ENCODE results near the gene COL25A1. TPM values are rescaled to one million over a fixed set of nuclear protein-coding genes. Genes with fewer than 3 reads are reported as not detected.

COL25A1 gene
- total RNA-seq, 1 experiment from 2014 or later = not detected

DNA sequence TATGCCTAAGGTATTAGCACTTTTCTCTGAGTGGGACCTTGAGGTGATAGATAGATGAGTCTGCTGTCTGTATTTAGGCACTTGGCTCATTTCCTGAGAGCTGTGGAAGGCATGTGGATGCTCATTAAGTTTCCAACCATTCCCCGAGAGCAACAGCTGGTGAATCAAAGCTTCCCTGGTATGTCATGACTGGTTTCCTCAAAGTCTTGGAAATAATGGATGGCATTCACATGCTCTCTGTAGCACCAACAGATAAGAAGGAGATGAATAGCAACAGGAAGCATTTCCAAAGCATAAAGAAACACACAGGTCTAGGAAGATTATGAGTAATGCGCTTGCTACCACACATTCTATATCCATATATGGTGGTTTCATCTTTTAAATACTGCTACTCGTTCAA, 421.3 kb downstream of the COL25A1 start:
- Histone ChIP-seq H2AFZ (ENCODE audit: low read depth, low read length, poor library complexity, severe bottlenecking) (no peak overlapping the region), H3K9me2 (ENCODE audit: insufficient read depth) (no peaks in the 10 kb centered on the region), H3K4me1 (ENCODE audit: control insufficient read depth in 1 of 2, insufficient read depth in 2 of 2, low read length in 2 of 2) (no peaks in the 10 kb centered on the region), H3K4me3 (replicated peaks in 1 of 2; ENCODE audit: low read depth in 1 of 2, low read length in 2 of 2) (no peak overlapping the region), H3K79me2 (ENCODE audit: insufficient read depth, low read length) (no peaks in the 10 kb centered on the region), H3K36me3 (ENCODE audit: control insufficient read depth in 1 of 2, insufficient read depth in 2 of 2, low read length in 2 of 2) (no peaks in the 10 kb centered on the region), H3K9me3 (ENCODE audit: control insufficient read depth in 1 of 2, insufficient read depth in 1 of 2, low read depth in 1 of 2, low read length in 2 of 2) (no peaks in the 10 kb centered on the region), H3K27me3 (ENCODE audit: insufficient read depth, low read length) (peaks cover 68% of the 10 kb centered on the region), H4K20me1 (ENCODE audit: insufficient read depth) (no peaks in the 10 kb centered on the region), H3K4me2 (ENCODE audit: low read length) (no peak overlapping the region), H3K9ac (ENCODE audit: low read length) (no peak overlapping the region), H3K27ac (ENCODE audit: low read depth, low read length) (no peak overlapping the region)
- ChIA-PET RAD21 (ENCODE audit: low non-redundant PET in 1 of 2, low total read pairs in 2 of 2, uncharacterized antibody in 2 of 2, unreplicated experiment in 2 of 2) (no interaction called here), CTCF (no interaction called here), POLR2A (no interaction called here)
- ATAC-seq (no peak), DNase-seq (ENCODE audit: low read depth, low spot score) (no peak)
- TF ChIP-seq POLR2A (IDR thresholded peaks at IDR 0.05; ENCODE audit: borderline replicate concordance, extremely low read depth, insufficient read depth, insufficient read length) = no peak
- TF ChIP-seq, protein P1, sequence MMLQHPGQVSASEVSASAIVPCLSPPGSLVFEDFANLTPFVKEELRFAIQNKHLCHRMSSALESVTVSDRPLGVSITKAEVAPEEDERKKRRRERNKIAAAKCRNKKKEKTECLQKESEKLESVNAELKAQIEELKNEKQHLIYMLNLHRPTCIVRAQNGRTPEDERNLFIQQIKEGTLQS (IDR thresholded peaks at IDR 0.05) = no peak
- BruUV-seq (replicated peaks) = no TSS peak
- intact Hi-C loops (cut with micrococcal nuclease) = no loop called here

DNA sequence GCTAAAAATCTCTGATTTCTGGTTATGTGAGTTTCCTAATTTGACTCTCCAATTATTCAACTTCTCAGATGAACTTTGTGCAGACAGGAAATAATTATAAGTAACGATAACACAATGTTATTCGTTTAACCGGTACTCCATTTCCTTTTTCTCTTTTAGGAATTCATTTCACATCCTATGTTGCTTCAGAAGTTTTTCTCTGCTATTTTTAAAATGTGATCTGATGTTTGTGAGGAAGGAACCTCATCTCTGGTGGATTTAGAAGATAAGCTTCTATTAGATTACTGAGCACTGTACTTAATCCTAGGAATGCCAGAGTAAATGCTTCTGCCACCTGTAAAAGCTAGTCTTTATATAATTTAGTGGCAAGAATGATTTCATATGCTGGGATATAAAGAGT, 423.7 kb downstream of the COL25A1 start:
- intact Hi-C loops (cut with micrococcal nuclease) = no loop called here
- Histone ChIP-seq H3K36me3 (ENCODE audit: control insufficient read depth in 1 of 2, insufficient read depth in 2 of 2, low read length in 2 of 2) (no peaks in the 10 kb centered on the region), H3K4me2 (ENCODE audit: low read length) (no peak overlapping the region), H3K4me1 (ENCODE audit: control insufficient read depth in 1 of 2, insufficient read depth in 2 of 2, low read length in 2 of 2) (no peaks in the 10 kb centered on the region), H3K9me3 (ENCODE audit: control insufficient read depth in 1 of 2, insufficient read depth in 1 of 2, low read depth in 1 of 2, low read length in 2 of 2) (no peaks in the 10 kb centered on the region), H3K79me2 (ENCODE audit: insufficient read depth, low read length) (no peaks in the 10 kb centered on the region), H3K4me3 (replicated peaks in 1 of 2; ENCODE audit: low read depth in 1 of 2, low read length in 2 of 2) (no peak overlapping the region), H2AFZ (ENCODE audit: low read depth, low read length, poor library complexity, severe bottlenecking) (no peak overlapping the region), H3K27me3 (ENCODE audit: insufficient read depth, low read length) (peaks cover 65% of the 10 kb centered on the region), H3K27ac (ENCODE audit: low read depth, low read length) (no peak overlapping the region), H3K9me2 (ENCODE audit: insufficient read depth) (no peaks in the 10 kb centered on the region), H3K9ac (ENCODE audit: low read length) (no peak overlapping the region), H4K20me1 (ENCODE audit: insufficient read depth) (no peaks in the 10 kb centered on the region)
- ChIA-PET RAD21 (ENCODE audit: low non-redundant PET in 1 of 2, low total read pairs in 2 of 2, uncharacterized antibody in 2 of 2, unreplicated experiment in 2 of 2) (no interaction called here), CTCF (no interaction called here), POLR2A (no interaction called here)
- BruUV-seq (replicated peaks) = no TSS peak
- ATAC-seq (no peak), DNase-seq (ENCODE audit: low read depth, low spot score) (no peak)
- TF ChIP-seq ELF1 (IDR thresholded peaks at IDR 0.05; ENCODE audit: borderline replicate concordance, low read depth) = no peak
- TF ChIP-seq, protein P2, sequence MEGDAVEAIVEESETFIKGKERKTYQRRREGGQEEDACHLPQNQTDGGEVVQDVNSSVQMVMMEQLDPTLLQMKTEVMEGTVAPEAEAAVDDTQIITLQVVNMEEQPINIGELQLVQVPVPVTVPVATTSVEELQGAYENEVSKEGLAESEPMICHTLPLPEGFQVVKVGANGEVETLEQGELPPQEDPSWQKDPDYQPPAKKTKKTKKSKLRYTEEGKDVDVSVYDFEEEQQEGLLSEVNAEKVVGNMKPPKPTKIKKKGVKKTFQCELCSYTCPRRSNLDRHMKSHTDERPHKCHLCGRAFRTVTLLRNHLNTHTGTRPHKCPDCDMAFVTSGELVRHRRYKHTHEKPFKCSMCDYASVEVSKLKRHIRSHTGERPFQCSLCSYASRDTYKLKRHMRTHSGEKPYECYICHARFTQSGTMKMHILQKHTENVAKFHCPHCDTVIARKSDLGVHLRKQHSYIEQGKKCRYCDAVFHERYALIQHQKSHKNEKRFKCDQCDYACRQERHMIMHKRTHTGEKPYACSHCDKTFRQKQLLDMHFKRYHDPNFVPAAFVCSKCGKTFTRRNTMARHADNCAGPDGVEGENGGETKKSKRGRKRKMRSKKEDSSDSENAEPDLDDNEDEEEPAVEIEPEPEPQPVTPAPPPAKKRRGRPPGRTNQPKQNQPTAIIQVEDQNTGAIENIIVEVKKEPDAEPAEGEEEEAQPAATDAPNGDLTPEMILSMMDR (IDR thresholded peaks at IDR 0.05 in 2 of 3, conservative IDR thresholded peaks at IDR 0.05 in 1 of 3; ENCODE audit: borderline replicate concordance in 1 of 3, insufficient read depth in 1 of 3, low read depth in 2 of 3, low read length in 2 of 3) = no peak
